Endometrial microvascular endothelial cells (primary cell): ENCODE measurements around the gene PARP14. TPM values are rescaled to one million over a fixed set of nuclear protein-coding genes. Genes with fewer than 3 reads are reported as not detected.

Experiments used
- in situ Hi-C: cut with HindIII; loops from 2 replicates; pipeline ENCODE4 v1.10.0; 2017; ENCODE audit warnings: low sequenced_read_pairs, low pct_unique_long_range_greater_than_20kb; ENCODE audit errors: inconsistent ontology term
- total RNA-seq: library from RNA; depleted of rRNA; stranded (reverse); fragments of >200 nt; gene quantifications from one replicate; pipeline ENCODE4 v1.2.3, GENCODE V29; 2015; ENCODE audit errors: inconsistent ontology term

Gene PARP14
- total RNA-seq, 1 donor from 2014 or later, result 63.3 TPM

DNA sequence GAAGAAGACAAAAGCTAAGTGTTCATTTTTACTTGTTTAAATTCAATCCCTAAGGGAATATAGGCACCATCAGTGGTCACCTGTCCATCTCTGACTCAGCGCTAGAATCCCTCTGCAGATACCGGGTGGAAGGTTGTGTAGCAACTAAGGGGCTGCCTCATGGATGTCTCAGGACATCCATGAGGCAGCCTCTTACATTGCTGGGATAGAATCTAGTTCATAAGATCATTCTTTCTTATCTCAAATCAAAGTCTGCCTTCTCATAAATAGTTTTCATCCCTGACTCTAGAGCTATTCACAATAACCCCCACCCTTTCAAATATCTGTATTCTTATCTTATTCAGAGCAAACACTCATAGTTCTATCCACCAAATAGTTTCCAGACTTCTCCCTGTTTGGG is 74.9 kb downstream of the PARP14 start:
- in situ Hi-C loops, result no loop called here

- in situ Hi-C loops, result no loop called here
These were observed 78.4 kb downstream of the PARP14 start for GRCh38 chr3:122758877-122759560.

GRCh38 chr3:122760453-122761271 is 80.0 kb downstream of the PARP14 start:
- in situ Hi-C loops, result no loop called here

DNA sequence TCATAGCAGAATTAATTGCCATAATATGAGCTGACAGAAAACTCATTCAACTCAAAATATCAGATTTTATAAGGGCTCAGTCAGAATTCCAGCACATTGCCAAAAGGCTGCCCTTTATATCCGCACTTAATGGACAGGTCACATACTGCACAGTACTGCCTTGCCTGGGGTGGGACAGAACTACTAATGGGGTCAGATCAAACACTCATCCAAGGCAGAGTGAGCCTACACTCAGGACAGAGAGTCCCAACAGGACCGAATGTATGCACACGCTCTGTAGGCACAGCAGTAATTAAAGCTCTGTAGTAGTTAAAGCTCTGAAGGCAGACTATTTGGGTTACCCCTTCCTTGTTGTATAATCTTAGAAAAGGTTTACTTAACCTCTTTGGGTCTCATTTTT is 85.8 kb downstream of the PARP14 start:
- in situ Hi-C loops, result no loop called here

DNA sequence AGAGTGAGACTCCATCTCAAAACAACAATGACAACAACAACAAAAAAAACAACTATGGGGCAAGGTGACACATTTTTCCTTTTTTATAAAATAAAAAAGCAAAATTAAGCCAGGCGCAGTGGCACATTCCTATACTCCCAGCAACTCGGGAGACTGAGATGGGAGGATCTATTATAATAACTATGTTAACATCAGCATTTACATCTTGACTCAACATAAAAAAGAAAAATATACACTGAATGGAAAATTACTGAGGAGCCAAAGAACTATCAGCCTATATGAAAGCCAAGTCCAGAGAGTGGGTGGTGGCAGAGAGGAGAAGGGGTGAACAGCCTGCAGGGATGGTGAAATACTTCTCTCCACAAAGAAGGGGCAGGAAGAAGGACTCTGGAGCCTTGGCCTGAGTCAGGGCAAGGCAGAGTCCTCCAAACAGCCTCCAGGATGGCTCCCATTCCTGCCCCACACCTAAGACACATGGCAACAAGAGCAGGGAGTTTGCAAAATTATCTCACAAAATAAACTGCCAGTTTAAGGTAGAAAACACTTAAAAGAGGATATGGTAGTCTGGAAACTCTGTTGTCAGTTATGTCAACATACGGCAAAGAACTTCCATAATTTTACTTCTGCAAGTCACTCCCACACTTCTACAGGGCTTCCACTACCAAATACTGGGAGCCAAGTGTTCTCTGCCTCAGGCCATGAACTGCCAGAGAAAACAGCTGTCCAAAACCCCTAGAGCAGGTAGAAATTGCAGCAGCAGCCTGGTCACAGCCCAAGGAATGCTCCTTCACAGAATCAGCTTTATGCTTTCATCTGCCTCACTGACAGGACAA is 87.1 kb downstream of the PARP14 start:
- in situ Hi-C loops, result no loop called here

DNA sequence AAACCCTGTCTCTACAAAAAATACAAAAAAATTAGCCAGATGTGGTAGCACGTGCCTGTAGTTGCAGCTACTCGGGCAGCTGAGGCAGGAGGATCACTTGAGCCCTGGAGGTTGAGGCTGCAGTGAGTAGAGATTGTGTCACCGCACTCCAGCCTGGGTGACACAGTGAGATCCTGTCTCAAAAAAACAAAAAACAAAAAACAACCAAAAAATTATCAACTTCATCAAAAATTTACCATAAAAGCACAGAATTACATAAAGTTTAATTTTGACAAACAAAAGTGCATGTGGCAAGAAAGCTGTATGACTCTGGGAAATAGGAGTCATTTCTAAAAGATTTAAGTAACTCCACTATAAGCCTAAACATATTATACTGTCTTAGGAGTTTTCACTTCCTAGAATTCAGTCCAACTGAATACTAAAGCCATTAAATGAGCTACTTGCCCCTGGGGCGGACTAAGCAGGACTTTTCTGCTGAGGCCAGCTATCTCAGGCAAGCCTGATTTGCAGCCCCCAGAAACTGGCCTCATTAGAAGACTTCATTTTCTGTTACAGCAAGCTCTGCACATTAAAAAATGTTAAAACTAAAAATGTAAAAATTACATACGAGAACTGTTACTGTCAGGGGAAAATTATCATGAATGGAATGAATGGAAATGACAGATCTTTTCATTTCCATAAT is 90.0 kb downstream of the PARP14 start:
- in situ Hi-C loops, result no loop called here

DNA sequence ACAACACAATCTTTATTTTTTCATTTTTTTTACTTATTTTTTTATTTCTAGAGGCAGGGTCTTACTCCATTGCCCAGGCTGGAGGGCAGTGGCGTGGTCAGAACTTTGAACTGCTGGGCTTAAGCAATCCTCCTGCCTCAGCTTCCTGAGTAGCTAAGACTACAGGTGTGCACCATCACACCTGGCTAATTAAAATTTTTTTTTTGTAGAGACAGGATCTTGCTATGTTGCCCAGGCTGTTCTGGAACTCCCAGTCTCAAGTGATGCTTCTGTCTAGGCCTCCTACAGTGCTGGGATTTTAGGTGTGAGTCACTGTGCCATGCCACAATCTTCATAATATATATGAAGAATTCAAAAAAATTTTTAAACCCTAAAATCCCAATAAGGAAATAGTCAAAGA is 92.2 kb downstream of the PARP14 start:
- in situ Hi-C loops, result no loop called here

- in situ Hi-C loops, result no loop called here
These were observed 93.4 kb downstream of the PARP14 start for GRCh38 chr3:122773944-122774509.

DNA sequence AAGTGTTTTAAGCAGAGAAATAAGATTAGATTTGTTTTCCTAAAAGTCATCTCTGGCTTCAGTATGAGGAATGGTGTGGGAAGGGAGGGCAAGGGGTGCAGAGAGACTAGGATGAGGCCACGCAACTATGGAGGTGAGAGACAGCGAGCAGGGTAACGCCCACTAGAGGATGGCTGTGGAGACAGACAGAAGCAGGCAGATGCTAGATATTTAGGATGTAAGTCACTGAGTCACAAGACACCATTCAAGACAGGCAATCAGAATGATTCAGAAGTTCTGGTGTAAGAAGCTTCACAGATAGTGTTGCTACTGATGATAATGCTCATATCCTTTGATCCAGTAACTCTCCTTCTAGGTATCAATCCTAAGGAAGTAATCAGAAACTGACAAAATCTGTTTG is 93.9 kb downstream of the PARP14 start:
- in situ Hi-C loops, result no loop called here

- in situ Hi-C loops, result no loop called here
These were observed 96.2 kb downstream of the PARP14 start for GRCh38 chr3:122776675-122777468.

DNA sequence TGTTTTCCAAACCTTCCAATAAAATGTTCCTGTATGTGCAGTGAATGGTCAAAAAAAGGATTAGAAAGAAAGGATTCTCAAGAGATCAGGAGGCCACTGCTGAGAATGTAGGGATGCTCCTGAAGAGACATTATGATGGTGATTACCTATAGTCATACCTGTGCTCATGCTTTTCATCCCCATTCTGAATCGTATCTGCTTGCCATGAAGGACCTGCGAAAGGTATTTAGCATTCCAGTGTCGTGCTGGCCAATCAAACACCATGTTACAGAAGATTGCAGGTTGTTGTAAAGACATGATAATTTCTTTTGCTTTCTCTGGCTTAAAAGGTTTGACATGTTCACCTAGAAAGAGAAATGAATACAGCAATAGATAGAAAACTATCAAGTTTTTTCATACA is 96.9 kb downstream of the PARP14 start:
- in situ Hi-C loops, result no loop called here

Other genes with a start within 250 kb of the PARP14 start
- gene KPNA1, start 165.9 kb upstream of the PARP14 start, total RNA-seq, result 53.6 TPM
- gene PARP9, start 116.5 kb upstream of the PARP14 start, total RNA-seq, result 36.3 TPM
- 35.1 TPM for gene DTX3L, start 116.5 kb upstream of the PARP14 start, total RNA-seq
- 1.9 TPM for gene PARP15, start 103.2 kb upstream of the PARP14 start, total RNA-seq
- gene HSPBAP1, start 113.0 kb downstream of the PARP14 start, total RNA-seq, result 8.4 TPM
- 12.0 TPM for gene SLC49A4, start 114.2 kb downstream of the PARP14 start, total RNA-seq